ENCODE data around the gene UPF1. TPM values are rescaled to one million over a fixed set of nuclear protein-coding genes. Genes with fewer than 3 reads are reported as not detected.
"Not testable (repeated sequence)": the region's sequence is repeated elsewhere in the genome, so short reads cannot be mapped to it uniquely, and the experiment has no call there.

The UPF1 gene
- total RNA-seq, 1 donor: 37.3 TPM

GRCh38 chr19:18804643-18805042 is 27.1 kb upstream of the UPF1 start:
- no peak for DNase-seq (ENCODE audit: low read depth)
- TF ChIP-seq CTCF (IDR thresholded peaks at IDR 0.05; ENCODE audit: insufficient read depth, low read length): no peak
- no peak overlapping the region for H3K4me3 ChIP-seq (ENCODE audit: low read depth, low read length)

GRCh38 chr19:18807861-18808331 is 23.9 kb upstream of the UPF1 start:
- no peak for TF ChIP-seq CTCF (IDR thresholded peaks at IDR 0.05; ENCODE audit: insufficient read depth, low read length)
- peak; percentile 46 for DNase-seq (ENCODE audit: low read depth)
- H3K4me3 ChIP-seq (ENCODE audit: low read depth, low read length): no peak overlapping the region

- no peak overlapping the region for H3K4me3 ChIP-seq (ENCODE audit: low read depth, low read length)
- no peak for TF ChIP-seq CTCF (IDR thresholded peaks at IDR 0.05; ENCODE audit: insufficient read depth, low read length)
Observed at GRCh38 chr19:18809149-18809868, 22.4 kb upstream of the UPF1 start.

GRCh38 chr19:18811638-18812037 is 20.1 kb upstream of the UPF1 start:
- DNase-seq (ENCODE audit: low read depth); H3K4me3 ChIP-seq (ENCODE audit: low read depth, low read length): not testable (repeated sequence)

More at GRCh38 chr19:18809149-18809868, 22.4 kb upstream of the UPF1 start:
- peak; percentile 91 for DNase-seq (ENCODE audit: low read depth)

- peak; percentile 23 for TF ChIP-seq CTCF (IDR thresholded peaks at IDR 0.05; ENCODE audit: insufficient read depth, low read length)
- peak; percentile 78 for DNase-seq (ENCODE audit: low read depth)
- no peak overlapping the region for H3K4me3 ChIP-seq (ENCODE audit: low read depth, low read length)
Observed at GRCh38 chr19:18814063-18814462, 17.7 kb upstream of the UPF1 start.

- no peak overlapping the region for H3K4me3 ChIP-seq (ENCODE audit: low read depth, low read length)
- no peak for DNase-seq (ENCODE audit: low read depth)
- no peak for TF ChIP-seq CTCF (IDR thresholded peaks at IDR 0.05; ENCODE audit: insufficient read depth, low read length)
Observed at GRCh38 chr19:18815673-18816072, 16.1 kb upstream of the UPF1 start.

GRCh38 chr19:18816645-18817044 is 15.1 kb upstream of the UPF1 start:
- not testable (repeated sequence) for H3K4me3 ChIP-seq (ENCODE audit: low read depth, low read length); DNase-seq (ENCODE audit: low read depth)

GRCh38 chr19:18817574-18817973 is 14.2 kb upstream of the UPF1 start:
- no peak for TF ChIP-seq CTCF (IDR thresholded peaks at IDR 0.05; ENCODE audit: insufficient read depth, low read length)

More at GRCh38 chr19:18817574-18817973, 14.2 kb upstream of the UPF1 start:
- DNase-seq (ENCODE audit: low read depth): no peak
- no peak overlapping the region for H3K4me3 ChIP-seq (ENCODE audit: low read depth, low read length)
